GM12801 (cell line): ENCODE data around the gene HOXD3.

Experiments
- TF ChIP-seq, protein P1 (sequence below): IDR thresholded peaks from one replicate; pipeline ENCODE4 v1.5.1; 2011; ENCODE audit warnings: control low read depth; ENCODE audit not compliant: insufficient read length; ENCODE audit errors: extremely low read depth

The HOXD3 gene

DNA sequence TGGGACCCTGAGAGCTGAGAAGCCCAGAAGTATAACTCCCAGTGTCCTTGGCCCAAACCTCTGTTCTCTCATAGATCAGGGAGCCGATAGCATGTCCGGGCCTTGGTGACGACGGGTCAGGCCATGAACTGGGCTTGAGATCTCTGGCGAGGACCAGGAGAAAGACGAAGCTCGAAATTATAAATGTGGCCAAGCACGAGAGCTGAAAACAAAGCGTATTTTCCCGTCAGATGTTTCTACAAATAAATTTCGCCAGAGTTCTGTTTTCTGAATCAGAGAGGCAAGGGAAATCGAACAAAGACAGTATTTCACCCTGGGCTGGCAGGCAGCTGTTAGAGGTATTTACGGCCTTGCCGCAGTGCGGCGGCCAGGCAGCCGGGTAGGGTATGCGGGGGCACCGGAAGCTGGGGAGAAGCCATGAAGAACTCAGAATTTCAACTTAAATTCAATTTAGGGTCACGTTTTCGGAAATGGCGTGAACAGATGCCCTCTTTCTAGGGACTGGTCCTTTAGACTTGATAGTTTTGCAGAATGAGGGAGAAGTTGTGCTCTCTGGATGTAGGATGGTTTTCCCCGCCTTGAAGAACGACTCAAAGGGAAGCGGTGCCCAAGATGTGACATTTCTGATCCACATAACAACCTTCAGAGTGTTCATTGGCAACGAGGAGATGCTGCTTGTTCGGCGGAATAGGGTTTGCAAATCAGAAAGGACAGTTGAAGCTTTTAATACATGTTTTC is 18.0 kb upstream of the HOXD3 start:
- TF ChIP-seq, protein P1, sequence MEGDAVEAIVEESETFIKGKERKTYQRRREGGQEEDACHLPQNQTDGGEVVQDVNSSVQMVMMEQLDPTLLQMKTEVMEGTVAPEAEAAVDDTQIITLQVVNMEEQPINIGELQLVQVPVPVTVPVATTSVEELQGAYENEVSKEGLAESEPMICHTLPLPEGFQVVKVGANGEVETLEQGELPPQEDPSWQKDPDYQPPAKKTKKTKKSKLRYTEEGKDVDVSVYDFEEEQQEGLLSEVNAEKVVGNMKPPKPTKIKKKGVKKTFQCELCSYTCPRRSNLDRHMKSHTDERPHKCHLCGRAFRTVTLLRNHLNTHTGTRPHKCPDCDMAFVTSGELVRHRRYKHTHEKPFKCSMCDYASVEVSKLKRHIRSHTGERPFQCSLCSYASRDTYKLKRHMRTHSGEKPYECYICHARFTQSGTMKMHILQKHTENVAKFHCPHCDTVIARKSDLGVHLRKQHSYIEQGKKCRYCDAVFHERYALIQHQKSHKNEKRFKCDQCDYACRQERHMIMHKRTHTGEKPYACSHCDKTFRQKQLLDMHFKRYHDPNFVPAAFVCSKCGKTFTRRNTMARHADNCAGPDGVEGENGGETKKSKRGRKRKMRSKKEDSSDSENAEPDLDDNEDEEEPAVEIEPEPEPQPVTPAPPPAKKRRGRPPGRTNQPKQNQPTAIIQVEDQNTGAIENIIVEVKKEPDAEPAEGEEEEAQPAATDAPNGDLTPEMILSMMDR, result no peak

GRCh38 chr2:176139661-176140512 is 17.2 kb upstream of the HOXD3 start:
- TF ChIP-seq, protein P1, result no peak

DNA sequence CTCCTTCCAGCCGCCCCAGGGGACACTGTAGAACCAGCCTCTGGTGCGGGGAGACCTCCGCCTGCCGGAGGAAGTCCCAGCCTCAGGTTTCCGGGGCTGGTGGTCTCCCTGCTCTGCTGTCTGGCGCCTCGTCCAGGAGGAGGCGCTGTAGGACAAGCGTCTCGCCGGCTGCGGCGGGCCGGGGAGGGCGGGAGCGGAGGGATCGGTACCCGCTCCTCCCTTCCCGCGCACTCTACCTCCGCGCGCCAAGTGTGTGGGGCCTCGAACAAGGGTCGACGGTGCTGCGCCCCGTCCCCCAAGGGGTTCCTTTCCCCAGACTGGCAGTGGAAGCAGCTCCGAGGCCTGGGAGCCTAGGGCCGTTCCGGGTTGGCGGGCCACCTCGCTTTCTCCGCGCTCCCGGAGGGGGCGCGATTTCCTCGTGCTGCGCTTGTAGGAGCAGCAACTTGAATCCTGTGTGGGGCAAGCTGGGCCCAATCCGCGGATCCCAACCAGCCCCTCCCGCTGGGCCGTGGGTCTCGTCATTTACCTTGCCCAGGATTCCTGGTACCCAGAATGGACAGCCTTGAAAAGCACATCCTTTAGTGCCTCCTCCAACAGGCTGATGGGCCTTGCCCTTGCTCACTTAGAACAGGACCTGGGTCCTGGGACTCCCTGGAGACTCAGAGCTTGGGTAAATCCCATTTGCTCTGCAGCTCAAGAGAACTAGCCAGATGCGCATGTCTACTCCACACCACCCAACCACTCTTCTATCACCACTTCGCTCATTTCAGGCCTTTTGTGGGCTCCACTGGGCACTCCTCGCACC is 16.4 kb upstream of the HOXD3 start:
- TF ChIP-seq, protein P1, result no peak

- TF ChIP-seq, protein P1, result no peak
These were observed 14.8 kb upstream of the HOXD3 start for GRCh38 chr2:176142281-176142680.

- TF ChIP-seq, protein P1, result no peak
These were observed 11.8 kb upstream of the HOXD3 start for GRCh38 chr2:176145085-176145969.

DNA sequence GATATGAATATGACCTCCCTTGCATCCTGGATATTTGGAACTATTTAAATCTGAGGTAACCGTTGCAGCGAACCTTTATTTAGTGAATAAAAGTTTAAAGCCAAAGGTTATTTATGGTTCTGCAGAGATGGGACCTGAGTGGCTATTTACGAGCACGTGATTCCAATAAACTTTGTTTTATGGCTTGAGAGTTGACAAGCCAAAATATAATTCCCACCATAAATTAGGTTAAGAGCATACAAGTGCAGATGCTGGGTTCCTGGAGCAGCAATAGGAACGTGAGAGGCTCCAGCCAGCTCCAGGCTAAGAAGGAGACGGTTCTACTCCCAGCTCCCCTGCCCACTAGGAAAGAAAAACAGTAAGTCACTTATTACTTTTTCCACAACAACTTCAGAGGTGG is 11.0 kb upstream of the HOXD3 start:
- TF ChIP-seq, protein P1, result no peak
